HG03520 (cell line): ENCODE results near the gene LUZP1.
A peak's percentile ranks its signal among the peaks of the same experiment; 100 is the strongest.
"Not testable (repeated sequence)": the region's sequence is repeated elsewhere in the genome, so short reads cannot be mapped to it uniquely, and the experiment has no call there.

Experiments used
- ATAC-seq: cut with Tn5 transposase; IDR thresholded peaks from one replicate; pipeline ENCODE4 v1.9.1; 2021; ENCODE audit warnings: mild to moderate bottlenecking, moderate library complexity; ENCODE audit not compliant: unreplicated experiment

Gene LUZP1

GRCh38 chr1:23168445-23169194 is at the start of gene LUZP1:
Gene LUZP1, minus strand, starts transcription at chr1:23168856.
- peak; percentile 72 for ATAC-seq

- ATAC-seq: no peak
These were observed 48.9 kb upstream of the LUZP1 start, which contains the start of gene HTR1D for GRCh38 chr1:23217421-23218115. Gene HTR1D, minus strand, starts transcription at chr1:23217502. Its CDS starts 23,283 bp downstream, at chr1:23194219.

- no peak for ATAC-seq
These were observed 48.2 kb upstream of the LUZP1 start for GRCh38 chr1:23216771-23217420.

DNA sequence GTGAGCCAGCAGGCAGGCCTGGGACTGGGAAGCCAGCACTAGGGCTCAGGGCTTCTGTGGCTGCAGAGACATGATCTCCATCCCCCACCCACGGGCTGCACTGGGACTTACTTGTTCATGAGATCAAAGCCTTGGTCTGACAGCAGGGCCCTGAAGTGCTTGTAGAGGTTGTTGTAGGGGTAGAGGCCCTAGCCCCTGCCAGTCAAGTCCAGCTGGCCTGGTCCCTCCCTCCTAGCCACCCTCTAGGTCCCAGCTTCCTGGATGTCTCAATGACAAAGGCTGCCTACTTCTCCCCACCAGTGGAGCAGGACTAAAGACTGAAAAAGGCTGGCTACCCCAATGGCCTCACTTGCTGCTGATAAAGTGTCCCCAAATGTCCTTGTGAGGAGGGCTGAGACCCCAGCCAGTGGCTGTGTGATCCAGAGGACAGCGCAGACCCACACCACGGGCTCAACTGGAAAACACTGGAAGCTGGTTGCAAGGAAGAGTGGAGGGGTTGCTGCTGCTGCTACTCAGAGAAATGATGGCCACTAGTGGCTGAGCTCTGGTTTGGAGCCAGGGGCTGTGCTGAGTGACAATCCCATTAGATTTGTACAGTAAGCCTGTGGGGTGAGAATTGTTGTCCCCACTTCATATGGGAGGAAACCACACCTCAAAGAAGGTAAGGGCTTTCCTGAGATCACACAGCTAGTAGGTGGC is 47.2 kb upstream of the LUZP1 start:
- ATAC-seq: no peak

GRCh38 chr1:23215291-23215690 is 46.6 kb upstream of the LUZP1 start:
- ATAC-seq: no peak

DNA sequence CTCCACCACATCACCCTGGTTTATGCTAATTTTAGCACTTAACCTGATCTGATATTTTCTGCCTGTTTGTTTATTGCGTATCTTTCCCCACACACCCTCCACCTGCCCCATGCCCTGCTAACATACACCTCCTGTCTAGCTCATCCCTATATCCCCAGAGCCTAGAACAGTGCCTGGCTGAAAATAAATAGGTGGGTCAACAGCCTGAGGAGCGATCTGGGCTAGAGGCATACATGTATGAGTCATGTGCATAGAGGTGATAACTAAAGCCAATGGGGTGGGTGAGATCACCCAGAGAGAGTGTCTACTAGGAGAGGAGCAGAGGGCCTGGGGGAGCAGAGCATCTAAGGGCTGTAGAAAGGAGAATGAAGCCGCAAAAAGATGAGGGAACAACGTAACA is 46.0 kb upstream of the LUZP1 start:
- ATAC-seq: no peak

- ATAC-seq: no peak
These were observed 43.3 kb upstream of the LUZP1 start for GRCh38 chr1:23211955-23212354.

- ATAC-seq: no peak
These were observed 42.3 kb upstream of the LUZP1 start for GRCh38 chr1:23210963-23211362.

DNA sequence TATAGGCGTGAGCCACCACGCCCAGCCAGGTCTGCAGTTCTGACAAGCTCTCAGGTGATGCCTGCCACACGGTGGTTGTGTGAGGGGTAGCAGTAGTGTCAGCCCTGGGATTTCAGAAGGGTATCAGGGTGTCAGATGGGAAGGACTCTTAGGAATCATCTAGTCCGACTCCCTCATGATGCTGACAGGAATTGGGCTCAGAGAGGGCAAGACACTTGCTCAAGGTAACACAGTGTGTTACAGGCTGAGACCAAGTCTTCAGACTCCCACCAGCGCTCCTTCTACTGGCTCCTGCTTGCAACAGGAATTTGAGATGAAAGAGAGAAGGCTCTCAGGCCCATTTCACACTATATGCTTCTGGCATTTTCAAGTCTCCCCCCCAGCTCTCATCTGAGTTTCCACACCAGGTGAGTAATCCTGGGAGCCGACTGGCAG is 41.7 kb upstream of the LUZP1 start:
- ATAC-seq: no peak

- no peak for ATAC-seq
These were observed 41.1 kb upstream of the LUZP1 start for GRCh38 chr1:23209770-23210169.

- no peak for ATAC-seq
These were observed 39.9 kb upstream of the LUZP1 start for GRCh38 chr1:23208527-23208926.

GRCh38 chr1:23207733-23208132 is 39.1 kb upstream of the LUZP1 start:
- ATAC-seq: not testable (repeated sequence)

DNA sequence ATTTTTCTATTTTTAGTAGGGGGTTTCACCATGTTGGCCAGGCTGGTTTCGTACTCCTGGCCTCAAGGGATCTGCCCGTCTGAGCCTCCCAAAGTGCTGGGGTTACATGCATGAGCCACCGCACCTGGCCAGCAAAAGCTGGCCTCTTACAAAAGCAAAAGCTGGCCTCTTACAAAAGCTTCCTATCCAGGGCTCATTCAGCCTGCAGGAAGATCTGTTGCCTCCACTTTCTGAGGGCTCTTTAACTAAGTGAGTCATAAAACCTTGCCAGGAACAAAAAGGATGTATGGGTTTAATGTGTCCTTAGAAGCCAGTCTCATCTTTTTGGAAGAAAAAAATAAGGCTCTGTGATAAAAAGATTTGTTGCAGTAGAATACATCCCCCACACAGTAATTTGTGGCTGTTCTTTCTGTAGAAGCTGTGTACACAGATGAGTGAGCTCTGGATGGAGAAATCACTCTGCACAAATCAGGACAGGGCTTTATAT is 33.6 kb upstream of the LUZP1 start:
- no peak for ATAC-seq

GRCh38 chr1:23200883-23201282 is 32.2 kb upstream of the LUZP1 start:
- no peak for ATAC-seq

DNA sequence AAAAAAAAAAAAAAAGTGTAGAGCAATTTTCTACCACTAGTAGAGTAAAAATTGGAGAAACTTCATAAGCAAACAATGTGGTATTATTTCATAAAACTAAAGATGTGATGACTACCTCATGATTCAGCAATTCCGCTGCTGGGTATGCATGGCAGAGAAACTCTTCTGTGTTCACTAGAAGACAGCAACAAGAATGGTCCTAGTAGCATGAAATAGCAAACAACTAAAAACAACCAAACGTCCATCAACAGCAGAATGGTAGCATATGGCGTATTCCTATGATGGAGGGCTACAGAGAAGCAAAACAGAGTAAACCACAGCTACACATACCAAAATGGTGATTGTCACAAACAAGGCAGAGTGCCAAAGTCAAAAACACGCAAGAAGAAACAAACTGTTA is 29.7 kb upstream of the LUZP1 start:
- no peak for ATAC-seq

GRCh38 chr1:23196627-23197328 is 28.1 kb upstream of the LUZP1 start:
- ATAC-seq: no peak

- no peak for ATAC-seq
These were observed 25.7 kb upstream of the LUZP1 start for GRCh38 chr1:23194119-23194984.

GRCh38 chr1:23193391-23194118 is 24.9 kb upstream of the LUZP1 start:
- ATAC-seq: no peak

DNA sequence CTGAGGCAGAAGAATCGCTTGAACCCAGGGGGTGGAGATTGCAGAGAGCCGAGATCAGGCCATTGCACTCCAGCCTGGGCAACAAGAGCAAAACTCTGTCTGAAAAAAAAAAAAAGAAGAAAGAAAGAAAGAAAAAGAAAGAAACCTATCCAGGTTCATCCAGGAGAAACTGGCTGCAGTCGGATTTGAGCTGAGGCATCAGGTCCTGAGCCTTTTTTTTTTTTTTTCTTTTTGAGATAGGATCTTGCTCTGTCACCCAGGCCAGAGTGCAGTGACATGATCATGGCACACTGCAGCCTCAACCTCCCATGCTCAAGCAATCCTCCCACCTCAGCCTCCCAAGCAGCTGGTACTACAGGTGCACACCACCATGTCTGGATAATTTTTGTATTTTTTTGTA is 22.5 kb upstream of the LUZP1 start:
- ATAC-seq: no peak
